VCaP (cell line): ENCODE results near the gene CHST2.
"Not testable (repeated sequence)": the region's sequence is repeated elsewhere in the genome, so short reads cannot be mapped to it uniquely, and the experiment has no call there.

ENCODE experiments used
- H3K27ac ChIP-seq: fragments of 450-650 bp; 2 replicates; pipeline ENCODE4 v1.5.1; 2017
- CTCF ChIP-seq: fragments of 450-650 bp; conservative IDR thresholded peaks from 2 replicates; pipeline ENCODE4 v1.5.1; 2017; ENCODE audit warnings: mild to moderate bottlenecking, moderate library complexity

The CHST2 gene

GRCh38 chr3:143151004-143151731 is 31.6 kb downstream of the CHST2 start:
- H3K27ac ChIP-seq = no peak overlapping the region
- no peak for TF ChIP-seq CTCF

GRCh38 chr3:143152043-143152442 is 32.5 kb downstream of the CHST2 start:
- H3K27ac ChIP-seq = no peak overlapping the region
- TF ChIP-seq CTCF = no peak

GRCh38 chr3:143155756-143156155 is 36.2 kb downstream of the CHST2 start:
- TF ChIP-seq CTCF = no peak
- no peak overlapping the region for H3K27ac ChIP-seq

GRCh38 chr3:143158014-143158988 is 38.7 kb downstream of the CHST2 start:
- H3K27ac ChIP-seq = no peak overlapping the region
- no peak for TF ChIP-seq CTCF

GRCh38 chr3:143160437-143160836 is 40.9 kb downstream of the CHST2 start:
- H3K27ac ChIP-seq = no peak overlapping the region
- no peak for TF ChIP-seq CTCF

GRCh38 chr3:143163562-143164100 is 44.1 kb downstream of the CHST2 start:
- TF ChIP-seq CTCF = no peak
- no peak overlapping the region for H3K27ac ChIP-seq

- TF ChIP-seq CTCF = no peak
- no peak overlapping the region for H3K27ac ChIP-seq
Measured at GRCh38 chr3:143165211-143165610, 45.6 kb downstream of the CHST2 start.

GRCh38 chr3:143165612-143166285 is 46.2 kb downstream of the CHST2 start:
- H3K27ac ChIP-seq = not testable (repeated sequence)
